H1 (cell line): ENCODE results near the gene OST4. TPM values are rescaled to one million over a fixed set of nuclear protein-coding genes. Genes with fewer than 3 reads are reported as not detected.

Experiments used
- CHD7 ChIP-seq: fragments of 300-600 bp; sonication (generic); IDR thresholded peaks from 2 replicates; pipeline ENCODE4 v1.7.1; 2012; ENCODE audit warnings: low read length, moderate library complexity, mild to moderate bottlenecking, inconsistent platforms; ENCODE audit not compliant: insufficient replicate concordance
- KDM1A ChIP-seq: fragments of 200-600, 300-600 bp; sonication (generic); IDR thresholded peaks from 2 replicates; pipeline ENCODE4 v1.7.1; 2016; ENCODE audit warnings: mild to moderate bottlenecking, low read length, borderline replicate concordance
- SIX5 ChIP-seq: IDR thresholded peaks from 2 replicates; pipeline ENCODE4 v1.6.1; 2011; ENCODE audit warnings: mild to moderate bottlenecking, low read depth, low read length
- polyA plus RNA-seq, 7 experiments: library from polyadenylated mRNA; depleted of rRNA in 3 of 7; stranded (reverse) in 5 of 7; unstranded in 2 of 7; fragments of >200 nt in 5 of 7; fragments of 200-250 nt in 2 of 7; gene quantifications; 1 replicate in 5 of 7; 2 replicates in 1 of 7; 4 replicates in 1 of 7; pipeline versions ENCODE4 v1.2.1 to v1.2.3, GENCODE V29; 2011 to 2013; ENCODE audit warnings: missing spikeins in 2 of 7, mixed read lengths in 2 of 7
- total RNA-seq: library from RNA; stranded (reverse); fragmentation: NEBNext Ultra II Directional; extraction: Animal tissue kit (Norgen Biotek cat#: 25700); gene quantifications from 2 replicates; pipeline ENCODE4 v1.2.1, GENCODE V29; 2021

Gene OST4
- total and polyA plus RNA-seq, 2 of the 8 experiments (the other 6 are each of a cell fraction or from before 2014, with no cell fraction given) = 225 to 865 TPM

GRCh38 chr2:27038631-27039339 is 32.7 kb downstream of the OST4 start (continued):
- TF ChIP-seq CHD7 (no peak), KDM1A (no peak), SIX5 (no peak)
